K562 (cell line): ENCODE measurements around the gene JPT1. TPM values are rescaled to one million over a fixed set of nuclear protein-coding genes. Genes with fewer than 3 reads are reported as not detected.

Experiments
- DPF2 ChIP-seq: fragments of 450-650 bp; IDR thresholded peaks from 2 replicates; pipeline ENCODE4 v1.6.1; 2016
- HDGF ChIP-seq: fragments of 450-650 bp; IDR thresholded peaks from 2 replicates; pipeline ENCODE4 v1.6.1; 2016
- HMGN3 ChIP-seq: IDR thresholded peaks from 2 replicates; pipeline ENCODE4 v1.6.1; 2011; ENCODE audit warnings: borderline replicate concordance, low read depth, mild to moderate bottlenecking, mixed read lengths, low read length; ENCODE audit not compliant: insufficient read length; ENCODE audit errors: extremely low read depth
- KAT7 ChIP-seq: sonication (generic); formaldehyde crosslinking; IDR thresholded peaks from 2 replicates; pipeline ENCODE4 v1.8.0; 2022; ENCODE audit warnings: missing genetic modification reagents, mild to moderate bottlenecking, borderline replicate concordance
- MAFK ChIP-seq: IDR thresholded peaks from 2 replicates; pipeline ENCODE4 v1.6.1; 2011; ENCODE audit warnings: low read length, improper control_type of control experiment
- MAZ ChIP-seq, 2 experiments: fragments of 450-650 bp in 1 of 2; sonication (generic) in 1 of 2; formaldehyde crosslinking; IDR thresholded peaks in 1 of 2; conservative IDR thresholded peaks in 1 of 2; 2 replicates each; pipeline versions ENCODE4 v1.4.0 to v1.5.0; 2020; ENCODE audit warnings: mild to moderate bottlenecking in 1 of 2, missing genetic modification reagents in 1 of 2
- NFATC3 ChIP-seq: fragments of 450-650 bp; IDR thresholded peaks from 2 replicates; pipeline ENCODE4 v1.6.1; 2017; ENCODE audit warnings: mild to moderate bottlenecking
- SMARCA4 ChIP-seq: fragments of 450-650 bp; IDR thresholded peaks from 2 replicates; pipeline ENCODE4 v1.6.1; 2016
- TAL1 ChIP-seq: fragments of 450-650 bp; IDR thresholded peaks from 2 replicates; pipeline ENCODE4 v1.6.1; 2016; ENCODE audit warnings: mild to moderate bottlenecking
- ZNF12 ChIP-seq: sonication (generic); formaldehyde crosslinking; IDR thresholded peaks from 2 replicates; pipeline ENCODE4 v1.4.0; 2020; ENCODE audit warnings: mild to moderate bottlenecking, missing genetic modification reagents
- ZNF561 ChIP-seq: fragments of 450-650 bp; formaldehyde crosslinking; conservative IDR thresholded peaks from 2 replicates; pipeline ENCODE4 v1.4.0; 2020; ENCODE audit warnings: mild to moderate bottlenecking, moderate library complexity
- polyA plus RNA-seq, 8 experiments: library from polyadenylated mRNA; depleted of rRNA in 4 of 8; stranded (reverse) in 5 of 8; unstranded in 3 of 8; fragments of >200 nt; fragmentation: Nextera tagmentation in 2 of 8; fragmentation: Illumina TruSeq in 1 of 8; extraction: Ambion mirVana in 2 of 8; extraction: Trizol in 1 of 8; gene quantifications; 2 replicates each; pipeline versions ENCODE4 v1.2.1 to v1.2.3, GENCODE V29; 2011 to 2014; ENCODE audit warnings: inconsistent platforms in 1 of 8, missing spikeins in 1 of 8
- total RNA-seq, 7 experiments: library from RNA; depleted of rRNA in 6 of 7; stranded (reverse); fragments of >200 nt in 6 of 7; fragmentation: Illumina TruSeq in 2 of 7; extraction: Trizol in 2 of 7; gene quantifications; 2 replicates each; pipeline versions ENCODE4 v1.2.1 to v1.2.3, GENCODE V29; 2011 to 2021; ENCODE audit warnings: low replicate concordance in 1 of 7
- TF ChIP-seq, protein P1 (sequence below): fragments of 450-650 bp; formaldehyde crosslinking; IDR thresholded peaks from 2 replicates; pipeline ENCODE4 v1.4.0; 2022; ENCODE audit warnings: missing genetic modification characterization
- TF ChIP-seq, protein P2 (sequence below), 2 experiments: fragments of 450-650 bp in 1 of 2; IDR thresholded peaks; 2 replicates each; pipeline ENCODE4 v1.6.1; 2011 to 2017; ENCODE audit warnings: low read depth in 2 of 2, antibody characterized with exemption in 1 of 2, borderline replicate concordance in 1 of 2, low read length in 1 of 2, mild to moderate bottlenecking in 1 of 2, mixed read lengths in 1 of 2; ENCODE audit not compliant: control insufficient read depth in 1 of 2
- TF ChIP-seq, protein P3 (sequence below): fragments of 200-800 bp; sonication (Bioruptor generic); IDR thresholded peaks from 2 replicates; pipeline ENCODE4 v1.6.1; 2017; ENCODE audit warnings: missing genetic modification characterization, missing compliant biosample characterization
- TF ChIP-seq, protein P4 (sequence below): sonication (generic); formaldehyde crosslinking; IDR thresholded peaks from 2 replicates; pipeline ENCODE4 v1.8.0; 2022; ENCODE audit warnings: mild to moderate bottlenecking, low read depth, missing genetic modification reagents
- TF ChIP-seq, protein P5 (sequence below): fragments of 250-450 bp; sonication (Bioruptor Pico); IDR thresholded peaks from 2 replicates; pipeline ENCODE4 v1.4.0; 2020

The JPT1 gene
- total and polyA plus RNA-seq, 9 of the 15 experiments (the other 6 are each of a cell fraction or from before 2014, with no cell fraction given) = 56.7 to 292 (median 144) TPM

DNA sequence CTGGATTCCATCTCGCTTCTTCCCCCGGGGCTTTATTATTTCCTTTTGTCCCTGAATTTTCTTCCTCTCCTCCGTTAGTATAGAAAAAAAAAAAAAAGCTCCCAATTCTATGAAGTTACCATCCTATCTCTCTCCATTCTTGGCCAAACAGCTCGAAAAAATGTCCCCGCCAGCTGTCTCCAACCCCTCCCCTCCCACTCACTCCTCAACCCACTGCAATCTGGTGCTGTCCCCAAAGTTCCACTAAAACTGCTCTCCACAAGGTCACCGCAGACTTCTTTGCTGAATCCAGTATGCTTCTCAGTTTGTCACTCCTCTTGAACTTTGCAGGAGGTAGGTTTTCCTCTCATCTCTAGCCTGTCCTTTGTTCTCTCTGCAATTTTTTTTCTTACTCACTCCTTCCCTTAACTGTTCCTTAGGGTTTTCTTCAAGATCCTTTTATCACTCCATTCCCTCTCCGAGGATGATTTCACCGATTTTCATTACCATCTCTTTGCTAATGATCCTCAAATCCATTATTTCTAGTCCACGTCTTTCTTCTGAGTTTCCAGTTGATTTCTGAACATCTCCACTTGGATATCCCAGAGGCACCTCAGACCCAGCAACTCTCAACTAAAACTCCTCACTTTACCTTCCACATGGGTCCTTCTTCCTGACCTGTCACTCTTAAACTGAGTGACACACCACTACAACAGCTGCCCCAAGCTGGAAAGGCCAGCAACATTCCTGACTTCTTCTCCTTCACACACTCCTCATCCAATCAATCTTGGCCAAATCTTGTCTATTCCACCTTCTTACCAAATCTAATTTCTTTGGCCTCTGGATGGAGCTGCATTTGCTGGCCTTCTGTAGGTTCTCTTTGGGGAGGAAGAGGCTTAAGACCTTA lies 29.9 kb upstream of the JPT1 start (continued):
- 0 out of 2 replicates have a peak, but pooled peaks have one; percentile 68 for TF ChIP-seq HDGF
- peak; percentile 36; the same call in 1 of the 2 replicates for TF ChIP-seq SMARCA4
- no peak for TF ChIP-seq TAL1
- no peak for TF ChIP-seq MAZ (CRISPR knock-in tag; conservative IDR thresholded peaks at IDR 0.05 in 1 of 2, IDR thresholded peaks at IDR 0.05 in 1 of 2)
- no peak for TF ChIP-seq NFATC3
- no peak for TF ChIP-seq HMGN3
- TF ChIP-seq, protein P1, sequence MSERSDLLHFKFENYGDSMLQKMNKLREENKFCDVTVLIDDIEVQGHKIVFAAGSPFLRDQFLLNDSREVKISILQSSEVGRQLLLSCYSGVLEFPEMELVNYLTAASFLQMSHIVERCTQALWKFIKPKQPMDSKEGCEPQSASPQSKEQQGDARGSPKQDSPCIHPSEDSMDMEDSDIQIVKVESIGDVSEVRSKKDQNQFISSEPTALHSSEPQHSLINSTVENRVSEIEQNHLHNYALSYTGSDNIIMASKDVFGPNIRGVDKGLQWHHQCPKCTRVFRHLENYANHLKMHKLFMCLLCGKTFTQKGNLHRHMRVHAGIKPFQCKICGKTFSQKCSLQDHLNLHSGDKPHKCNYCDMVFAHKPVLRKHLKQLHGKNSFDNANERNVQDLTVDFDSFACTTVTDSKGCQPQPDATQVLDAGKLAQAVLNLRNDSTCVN (CRISPR knock-in tag) = 0 out of 2 replicates have a peak, but pooled peaks have one; percentile 9
- TF ChIP-seq MAFK = no peak
- TF ChIP-seq KAT7 (CRISPR knock-in tag) = no peak
- no peak for TF ChIP-seq DPF2
- TF ChIP-seq, protein P2, sequence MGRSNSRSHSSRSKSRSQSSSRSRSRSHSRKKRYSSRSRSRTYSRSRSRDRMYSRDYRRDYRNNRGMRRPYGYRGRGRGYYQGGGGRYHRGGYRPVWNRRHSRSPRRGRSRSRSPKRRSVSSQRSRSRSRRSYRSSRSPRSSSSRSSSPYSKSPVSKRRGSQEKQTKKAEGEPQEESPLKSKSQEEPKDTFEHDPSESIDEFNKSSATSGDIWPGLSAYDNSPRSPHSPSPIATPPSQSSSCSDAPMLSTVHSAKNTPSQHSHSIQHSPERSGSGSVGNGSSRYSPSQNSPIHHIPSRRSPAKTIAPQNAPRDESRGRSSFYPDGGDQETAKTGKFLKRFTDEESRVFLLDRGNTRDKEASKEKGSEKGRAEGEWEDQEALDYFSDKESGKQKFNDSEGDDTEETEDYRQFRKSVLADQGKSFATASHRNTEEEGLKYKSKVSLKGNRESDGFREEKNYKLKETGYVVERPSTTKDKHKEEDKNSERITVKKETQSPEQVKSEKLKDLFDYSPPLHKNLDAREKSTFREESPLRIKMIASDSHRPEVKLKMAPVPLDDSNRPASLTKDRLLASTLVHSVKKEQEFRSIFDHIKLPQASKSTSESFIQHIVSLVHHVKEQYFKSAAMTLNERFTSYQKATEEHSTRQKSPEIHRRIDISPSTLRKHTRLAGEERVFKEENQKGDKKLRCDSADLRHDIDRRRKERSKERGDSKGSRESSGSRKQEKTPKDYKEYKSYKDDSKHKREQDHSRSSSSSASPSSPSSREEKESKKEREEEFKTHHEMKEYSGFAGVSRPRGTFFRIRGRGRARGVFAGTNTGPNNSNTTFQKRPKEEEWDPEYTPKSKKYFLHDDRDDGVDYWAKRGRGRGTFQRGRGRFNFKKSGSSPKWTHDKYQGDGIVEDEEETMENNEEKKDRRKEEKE (IDR thresholded peaks at IDR 0.05; ENCODE audit: borderline replicate concordance in 1 of 2, control insufficient read depth in 1 of 2, low read depth in 2 of 2, low read length in 1 of 2) = no peak
- TF ChIP-seq ZNF561 (CRISPR knock-in tag) = no peak
- TF ChIP-seq, protein P3, sequence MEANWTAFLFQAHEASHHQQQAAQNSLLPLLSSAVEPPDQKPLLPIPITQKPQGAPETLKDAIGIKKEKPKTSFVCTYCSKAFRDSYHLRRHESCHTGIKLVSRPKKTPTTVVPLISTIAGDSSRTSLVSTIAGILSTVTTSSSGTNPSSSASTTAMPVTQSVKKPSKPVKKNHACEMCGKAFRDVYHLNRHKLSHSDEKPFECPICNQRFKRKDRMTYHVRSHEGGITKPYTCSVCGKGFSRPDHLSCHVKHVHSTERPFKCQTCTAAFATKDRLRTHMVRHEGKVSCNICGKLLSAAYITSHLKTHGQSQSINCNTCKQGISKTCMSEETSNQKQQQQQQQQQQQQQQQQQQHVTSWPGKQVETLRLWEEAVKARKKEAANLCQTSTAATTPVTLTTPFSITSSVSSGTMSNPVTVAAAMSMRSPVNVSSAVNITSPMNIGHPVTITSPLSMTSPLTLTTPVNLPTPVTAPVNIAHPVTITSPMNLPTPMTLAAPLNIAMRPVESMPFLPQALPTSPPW (CRISPR knock-in tag) = peak; percentile 48; the same call in 1 of the 2 replicates
- TF ChIP-seq, protein P4, sequence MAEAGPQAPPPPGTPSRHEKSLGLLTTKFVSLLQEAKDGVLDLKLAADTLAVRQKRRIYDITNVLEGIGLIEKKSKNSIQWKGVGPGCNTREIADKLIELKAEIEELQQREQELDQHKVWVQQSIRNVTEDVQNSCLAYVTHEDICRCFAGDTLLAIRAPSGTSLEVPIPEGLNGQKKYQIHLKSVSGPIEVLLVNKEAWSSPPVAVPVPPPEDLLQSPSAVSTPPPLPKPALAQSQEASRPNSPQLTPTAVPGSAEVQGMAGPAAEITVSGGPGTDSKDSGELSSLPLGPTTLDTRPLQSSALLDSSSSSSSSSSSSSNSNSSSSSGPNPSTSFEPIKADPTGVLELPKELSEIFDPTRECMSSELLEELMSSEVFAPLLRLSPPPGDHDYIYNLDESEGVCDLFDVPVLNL (CRISPR knock-in tag) = no peak
- TF ChIP-seq ZNF12 = no peak
- TF ChIP-seq, protein P5, sequence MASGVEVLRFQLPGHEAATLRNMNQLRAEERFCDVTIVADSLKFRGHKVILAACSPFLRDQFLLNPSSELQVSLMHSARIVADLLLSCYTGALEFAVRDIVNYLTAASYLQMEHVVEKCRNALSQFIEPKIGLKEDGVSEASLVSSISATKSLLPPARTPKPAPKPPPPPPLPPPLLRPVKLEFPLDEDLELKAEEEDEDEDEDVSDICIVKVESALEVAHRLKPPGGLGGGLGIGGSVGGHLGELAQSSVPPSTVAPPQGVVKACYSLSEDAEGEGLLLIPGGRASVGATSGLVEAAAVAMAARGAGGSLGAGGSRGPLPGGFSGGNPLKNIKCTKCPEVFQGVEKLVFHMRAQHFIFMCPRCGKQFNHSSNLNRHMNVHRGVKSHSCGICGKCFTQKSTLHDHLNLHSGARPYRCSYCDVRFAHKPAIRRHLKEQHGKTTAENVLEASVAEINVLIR (CRISPR knock-in tag) = no peak
